Astrocyte (in vitro differentiated cells and primary cell): ENCODE measurements around the gene BTBD10. TPM values are rescaled to one million over a fixed set of nuclear protein-coding genes. Genes with fewer than 3 reads are reported as not detected.

Experiments
- DNase-seq: peaks from one replicate; pipeline ENCODE4 v3.0.0-alpha.2; 2010; ENCODE audit warnings: low read depth
- FAIRE-seq: peaks from 2 replicates; lab custom pipeline; 2011; peaks lifted over from hg19 to GRCh38; lab: Jason Lieb, UNC
- H2AFZ ChIP-seq: 2 replicates; pipeline ENCODE4 v1.6.0; 2012; ENCODE audit warnings: low read depth, low read length, inconsistent platforms
- H3K27ac ChIP-seq: 2 replicates; pipeline ENCODE4 v1.5.1; 2011; ENCODE audit warnings: low read depth, low read length, inconsistent platforms
- H3K27me3 ChIP-seq: 2 replicates; pipeline ENCODE4 v1.6.0; 2011; ENCODE audit warnings: low read length, inconsistent platforms; ENCODE audit not compliant: insufficient read depth
- H3K36me3 ChIP-seq: 2 replicates; pipeline ENCODE4 v1.5.1; 2011; ENCODE audit warnings: low read length, inconsistent platforms; ENCODE audit not compliant: insufficient read depth
- H3K4me1 ChIP-seq: 2 replicates; pipeline ENCODE4 v1.5.1; 2011; ENCODE audit warnings: low read length, inconsistent platforms; ENCODE audit not compliant: insufficient read depth
- H3K4me2 ChIP-seq: 2 replicates; pipeline ENCODE4 v1.6.0; 2012; ENCODE audit warnings: low read length, inconsistent platforms
- H3K4me3 ChIP-seq: 2 replicates; pipeline ENCODE4 v1.5.1; 2011; ENCODE audit warnings: low read depth, mild to moderate bottlenecking, low read length, inconsistent platforms; ENCODE audit not compliant: insufficient read depth
- H3K79me2 ChIP-seq: 2 replicates; pipeline ENCODE4 v1.6.0; 2012; ENCODE audit warnings: mild to moderate bottlenecking, low read length, inconsistent platforms; ENCODE audit not compliant: insufficient read depth
- H3K9ac ChIP-seq: 2 replicates; pipeline ENCODE4 v1.6.0; 2012; ENCODE audit warnings: mild to moderate bottlenecking, low read length, inconsistent platforms
- H3K9me3 ChIP-seq: 2 replicates; pipeline ENCODE4 v1.5.1; 2012; ENCODE audit warnings: low read depth, mild to moderate bottlenecking, low read length, inconsistent platforms; ENCODE audit not compliant: insufficient read depth
- H4K20me1 ChIP-seq: 2 replicates; pipeline ENCODE4 v1.6.0; 2012; ENCODE audit warnings: low read length, inconsistent platforms; ENCODE audit not compliant: insufficient read depth
- H3K27ac Mint-ChIP-seq: one replicate; pipeline ENCODE4 v1.8.0; 2021; ENCODE audit warnings: mild to moderate bottlenecking, mixed read lengths; ENCODE audit not compliant: unreplicated experiment
- H3K27me3 Mint-ChIP-seq: one replicate; pipeline ENCODE4 v1.8.0; 2021; ENCODE audit warnings: low read depth, mixed read lengths; ENCODE audit not compliant: unreplicated experiment
- H3K36me3 Mint-ChIP-seq: one replicate; pipeline ENCODE4 v1.8.0; 2021; ENCODE audit warnings: low read depth, mixed read lengths; ENCODE audit not compliant: unreplicated experiment
- H3K4me1 Mint-ChIP-seq: one replicate; pipeline ENCODE4 v1.8.0; 2021; ENCODE audit warnings: low read depth, mixed read lengths; ENCODE audit not compliant: unreplicated experiment
- H3K4me3 Mint-ChIP-seq: one replicate; pipeline ENCODE4 v1.8.0; 2021; ENCODE audit warnings: mild to moderate bottlenecking, moderate library complexity, mixed read lengths; ENCODE audit not compliant: unreplicated experiment
- H3K9me3 Mint-ChIP-seq: one replicate; pipeline ENCODE4 v1.8.0; 2021; ENCODE audit warnings: mild to moderate bottlenecking, mixed read lengths; ENCODE audit not compliant: unreplicated experiment
- CTCF ChIP-seq: IDR thresholded peaks from 2 replicates; pipeline ENCODE4 v1.5.1; 2011; ENCODE audit warnings: low read depth, mild to moderate bottlenecking, inconsistent platforms, low read length, moderate library complexity; ENCODE audit not compliant: insufficient read depth
- EZH2 ChIP-seq: IDR thresholded peaks from 2 replicates; pipeline ENCODE4 v1.6.1; 2012; ENCODE audit warnings: mild to moderate bottlenecking, low read length, inconsistent platforms; ENCODE audit not compliant: insufficient read depth
- total RNA-seq: library from RNA; stranded (reverse); gene quantifications from 2 replicates; pipeline ENCODE4 v1.2.1, GENCODE V29; 2021

The BTBD10 gene
- total RNA-seq, 1 donor from 2014 or later: 58.9 TPM

GRCh38 chr11:13339195-13340153, 123.5 kb downstream of the BTBD10 start:
- Mint-ChIP-seq H3K27me3 (no peaks in the 10 kb centered on the region), H3K36me3 (peaks cover 9% of the 10 kb centered on the region), H3K27ac (peak overlapping the region; percentile 97), H3K9me3 (no peaks in the 10 kb centered on the region), H3K4me3 (peak overlapping the region; percentile 21), H3K4me1 (peaks cover 68% of the 10 kb centered on the region)
- peak overlapping the region; percentile 38 for H3K4me3 ChIP-seq
- TF ChIP-seq CTCF: no peak
- TF ChIP-seq EZH2: no peak
- H3K27me3 ChIP-seq: no peaks in the 10 kb centered on the region
- peak overlapping the region; percentile 38 for H2AFZ ChIP-seq
- peak; percentile 98 for DNase-seq
- no peaks in the 10 kb centered on the region for H3K36me3 ChIP-seq
- H4K20me1 ChIP-seq: no peaks in the 10 kb centered on the region
- H3K4me1 ChIP-seq: peaks cover 39% of the 10 kb centered on the region
- H3K4me2 ChIP-seq: peak overlapping the region; percentile 77
- no peaks in the 10 kb centered on the region for H3K9me3 ChIP-seq
- peak overlapping the region; percentile 61 for H3K9ac ChIP-seq
- H3K79me2 ChIP-seq: peaks cover 2% of the 10 kb centered on the region
- H3K27ac ChIP-seq: peak overlapping the region; percentile 82
- FAIRE-seq: peak; percentile 9

DNA sequence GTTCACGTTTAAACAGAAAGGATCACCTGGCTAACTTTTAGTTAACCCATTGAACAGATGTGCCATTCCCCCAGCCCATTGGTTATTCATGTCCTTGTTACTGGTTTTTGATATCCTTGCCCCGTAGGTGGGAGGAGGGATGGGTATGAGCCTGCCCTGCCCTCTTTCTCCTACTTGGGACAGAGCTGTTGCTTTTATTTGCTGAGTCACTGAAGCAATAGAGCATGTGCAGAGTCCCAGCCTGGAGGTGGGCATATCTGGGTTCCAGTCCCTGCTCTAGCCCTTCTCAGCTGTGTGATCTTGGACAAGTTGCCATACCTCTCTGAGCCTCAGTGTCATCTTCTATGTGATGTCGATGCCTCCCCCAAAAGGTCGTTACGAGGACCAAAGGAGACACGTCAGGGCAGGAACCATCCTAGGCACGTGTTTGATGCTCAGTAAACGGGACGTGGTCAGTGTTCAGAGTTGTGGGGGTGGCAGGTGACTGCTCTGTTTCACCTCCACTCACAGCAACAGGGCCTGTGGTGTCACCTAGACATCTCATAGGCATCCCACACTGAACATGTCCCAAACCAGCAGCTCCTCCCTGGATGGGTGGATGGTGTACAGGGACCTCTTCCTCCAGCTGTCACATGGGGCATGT, 124.5 kb downstream of the BTBD10 start:
- Mint-ChIP-seq H3K27me3 (no peaks in the 10 kb centered on the region), H3K36me3 (peaks cover 7% of the 10 kb centered on the region), H3K27ac (peak overlapping the region; percentile 97), H3K9me3 (no peaks in the 10 kb centered on the region), H3K4me1 (peaks cover 73% of the 10 kb centered on the region), H3K4me3 (peak overlapping the region; percentile 13)
- no peaks in the 10 kb centered on the region for H4K20me1 ChIP-seq
- H3K27me3 ChIP-seq: no peaks in the 10 kb centered on the region
- H3K36me3 ChIP-seq: no peaks in the 10 kb centered on the region
- H3K4me3 ChIP-seq: peak overlapping the region; percentile 38
- DNase-seq (peak; percentile 54), FAIRE-seq (no peak)
- H3K9ac ChIP-seq: peak overlapping the region; percentile 61
- peak overlapping the region; percentile 77 for H3K4me2 ChIP-seq
- H3K79me2 ChIP-seq: no peaks in the 10 kb centered on the region
- H3K4me1 ChIP-seq: peaks cover 45% of the 10 kb centered on the region
- H2AFZ ChIP-seq: no peak overlapping the region
- no peaks in the 10 kb centered on the region for H3K9me3 ChIP-seq
- H3K27ac ChIP-seq: peak overlapping the region; percentile 82
- no peak for TF ChIP-seq EZH2
- no peak for TF ChIP-seq CTCF
